Smooth muscle cell (in vitro differentiated cells): ENCODE results near the gene CAMSAP1. TPM values are rescaled to one million over a fixed set of nuclear protein-coding genes. Genes with fewer than 3 reads are reported as not detected.
"Not testable (repeated sequence)": the region's sequence is repeated elsewhere in the genome, so short reads cannot be mapped to it uniquely, and the experiment has no call there.

Experiments used
- DNase-seq: peaks from one replicate; lab custom pipeline; 2025; ENCODE audit not compliant: unreplicated experiment; lab: John Stamatoyannopoulos, UW
- H2AFZ ChIP-seq: fragments of 200-600 bp; sonication (generic); 2 replicates; pipeline ENCODE4 v1.6.0; 2016; ENCODE audit warnings: antibody characterized with exemption, low read depth, mild to moderate bottlenecking
- H3F3A ChIP-seq: fragments of 200-600 bp; sonication (generic); 2 replicates; pipeline ENCODE4 v1.6.0; 2017; ENCODE audit warnings: antibody characterized with exemption, low read depth
- H3K27ac ChIP-seq: fragments of 200-600 bp; sonication (generic); 2 replicates; pipeline ENCODE4 v1.5.1; 2016; ENCODE audit warnings: low read depth, mild to moderate bottlenecking
- H3K27me3 ChIP-seq: fragments of 200-600 bp; sonication (generic); 2 replicates; pipeline ENCODE4 v1.6.1; 2016; ENCODE audit warnings: low read depth, mild to moderate bottlenecking
- H3K36me3 ChIP-seq: fragments of 200-600 bp; sonication (generic); 2 replicates; pipeline ENCODE4 v1.5.1; 2016; ENCODE audit warnings: low read depth
- H3K4me1 ChIP-seq: fragments of 200-600 bp; sonication (generic); 2 replicates; pipeline ENCODE4 v1.5.1; 2016; ENCODE audit warnings: low read depth
- H3K4me2 ChIP-seq: fragments of 200-600 bp; sonication (generic); 2 replicates; pipeline ENCODE4 v1.6.0; 2016; ENCODE audit warnings: mild to moderate bottlenecking
- H3K4me3 ChIP-seq: fragments of 200-600 bp; sonication (generic); 2 replicates; pipeline ENCODE4 v1.5.1; 2016; ENCODE audit warnings: mild to moderate bottlenecking
- H3K79me2 ChIP-seq: fragments of 200-600 bp; sonication (generic); 2 replicates; pipeline ENCODE4 v1.6.0; 2016; ENCODE audit warnings: low read depth, mild to moderate bottlenecking
- H3K9ac ChIP-seq: fragments of 200-600 bp; sonication (generic); 2 replicates; pipeline ENCODE4 v1.6.0; 2016; ENCODE audit warnings: low read depth
- H3K9me3 ChIP-seq: fragments of 200-600 bp; sonication (generic); replicated peaks from 2 replicates; pipeline ENCODE4 v1.5.1; 2016; ENCODE audit warnings: low read depth
- H4K20me1 ChIP-seq: fragments of 200-600 bp; sonication (generic); 2 replicates; pipeline ENCODE4 v1.6.0; 2016; ENCODE audit warnings: low read depth
- CTCF ChIP-seq: fragments of 200-600 bp; sonication (generic); IDR thresholded peaks from 2 replicates; pipeline ENCODE4 v1.5.1; 2017; ENCODE audit warnings: borderline replicate concordance, mild to moderate bottlenecking, antibody characterized with exemption; ENCODE audit not compliant: insufficient read depth, poor library complexity, severe bottlenecking
- WGBS: methylation state at CpG from one replicate; pipeline ENCODE4 v1.1.7; 2016; ENCODE audit warnings: low lambda C conversion rate; 5-methylcytosine and 5-hydroxymethylcytosine counted together
- polyA plus RNA-seq: library from polyadenylated mRNA; unstranded; fragments of >200 nt; fragmentation: Nextera tagmentation; extraction: Ambion mirVana; gene quantifications from 2 replicates; pipeline ENCODE4 v1.2.1, GENCODE V29; 2016
- total RNA-seq: library from RNA; depleted of rRNA; stranded (reverse); fragments of >200 nt; gene quantifications from 2 replicates; pipeline ENCODE4 v1.2.3, GENCODE V29; 2014

Gene CAMSAP1
- total and polyA plus RNA-seq, 2 experiments from 2014 or later = 5.4 to 17.8 TPM

DNA sequence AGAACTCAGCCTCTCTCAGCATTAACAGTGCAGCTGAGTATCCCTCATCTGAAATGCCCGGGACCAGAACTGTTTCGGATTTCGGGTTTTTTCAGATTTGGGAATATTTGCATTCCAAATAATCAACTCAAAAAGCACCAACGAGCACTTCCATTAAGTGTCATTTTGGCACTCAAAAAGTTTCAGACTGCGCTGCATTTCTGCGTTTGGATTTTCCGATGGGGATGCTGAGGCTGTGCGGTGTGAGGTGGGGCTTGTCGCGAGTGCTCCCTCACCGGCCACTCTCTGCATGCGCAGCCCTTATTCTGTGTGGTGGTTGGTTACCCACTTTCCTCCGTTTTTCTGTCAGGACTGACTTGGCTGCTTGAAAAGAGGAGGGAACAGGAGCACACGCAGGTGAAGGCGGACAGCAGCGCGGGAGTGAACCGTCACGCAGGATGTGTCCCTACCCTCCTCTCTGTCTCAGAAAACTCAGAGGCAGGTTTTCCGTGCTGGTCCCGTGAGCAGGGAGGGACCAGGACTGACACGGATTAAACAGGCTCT is 45.4 kb upstream of the CAMSAP1 start:
- no peaks in the 10 kb centered on the region for H3F3A ChIP-seq
- H2AFZ ChIP-seq = no peak overlapping the region
- no peak for DNase-seq
- 89% methylated on average over 22 of the region's 22 CpGs for WGBS
- H3K4me1 ChIP-seq = peaks cover 9% of the 10 kb centered on the region
- H3K36me3 ChIP-seq = no peaks in the 10 kb centered on the region
- peaks cover 28% of the 10 kb centered on the region for H3K79me2 ChIP-seq
- no peak overlapping the region for H3K4me2 ChIP-seq
- peaks cover 30% of the 10 kb centered on the region for H4K20me1 ChIP-seq
- H3K4me3 ChIP-seq = no peak overlapping the region
- peak overlapping the region; percentile 80 for H3K27ac ChIP-seq
- no peak for TF ChIP-seq CTCF
- H3K9ac ChIP-seq = no peak overlapping the region
- H3K27me3 ChIP-seq = no peaks in the 10 kb centered on the region
- H3K9me3 ChIP-seq = no peaks in the 10 kb centered on the region

DNA sequence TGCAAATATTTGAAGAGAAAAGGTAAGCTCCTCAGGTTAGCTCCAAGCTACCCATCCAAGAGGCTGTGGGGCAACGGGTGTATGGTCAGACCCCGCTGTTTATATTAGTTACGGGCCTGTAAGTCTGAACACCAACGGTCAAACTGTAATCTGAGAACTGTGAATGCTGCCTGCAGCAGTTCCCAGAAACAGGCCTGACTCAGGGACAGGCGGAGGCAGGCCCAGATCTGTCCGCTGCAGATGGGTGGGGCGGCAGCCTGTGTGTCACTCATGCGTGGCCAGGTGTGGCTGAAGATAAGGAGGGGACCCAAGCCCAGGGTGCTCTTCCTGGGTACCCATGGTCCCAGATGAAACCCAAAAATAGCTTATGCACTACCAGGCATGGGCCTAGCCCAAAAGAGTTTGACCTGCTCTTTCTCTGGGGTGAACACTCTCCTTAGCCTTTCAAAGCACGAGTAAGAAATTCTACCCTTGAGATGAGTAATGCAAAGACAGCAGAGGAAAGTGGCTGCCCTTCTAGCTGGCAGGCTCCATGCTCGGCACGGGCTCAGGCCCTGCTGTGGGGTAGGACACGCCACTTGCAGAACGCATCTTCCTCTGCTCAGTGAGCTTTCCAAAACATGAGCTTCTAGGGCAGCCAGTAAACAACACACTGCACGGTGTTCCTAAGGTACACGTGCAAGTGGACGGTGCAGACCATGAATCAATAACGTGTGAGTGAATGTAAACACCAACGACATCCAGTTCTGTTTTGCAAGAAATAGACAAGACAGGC is 44.7 kb upstream of the CAMSAP1 start:
- Histone ChIP-seq H3K4me1 (peaks cover 9% of the 10 kb centered on the region), H3K27ac (peak overlapping the region; percentile 80), H3K4me3 (no peak overlapping the region), H3K79me2 (peaks cover 22% of the 10 kb centered on the region), H4K20me1 (peaks cover 24% of the 10 kb centered on the region), H3K27me3 (no peaks in the 10 kb centered on the region), H3K9ac (no peak overlapping the region), H3K36me3 (no peaks in the 10 kb centered on the region), H3K4me2 (peak overlapping the region; percentile 58), H3K9me3 (no peaks in the 10 kb centered on the region), H3F3A (no peaks in the 10 kb centered on the region), H2AFZ (no peak overlapping the region)
- 52% methylated on average over 18 of the region's 18 CpGs for WGBS
- TF ChIP-seq CTCF = no peak
- no peak for DNase-seq

DNA sequence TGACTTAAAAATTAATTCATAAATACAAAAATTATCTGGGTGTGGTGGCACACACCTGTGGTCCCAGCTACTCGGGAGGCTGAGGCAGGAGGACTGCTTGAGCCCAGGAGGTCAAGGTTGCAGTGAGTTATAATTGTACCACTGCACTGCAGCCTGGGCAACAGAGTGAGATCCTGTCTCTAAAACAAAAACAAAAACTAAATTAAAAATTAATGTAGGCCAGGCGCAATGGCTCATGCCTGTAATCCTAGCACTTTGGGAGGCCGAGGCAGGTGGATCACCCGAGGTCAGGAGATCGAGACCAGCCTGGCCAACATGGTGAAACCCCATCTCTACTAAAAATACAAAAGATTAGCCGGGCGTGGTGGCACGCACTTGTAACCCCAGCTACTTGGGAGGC is 44.0 kb upstream of the CAMSAP1 start:
- H3K9me3 ChIP-seq, H3F3A ChIP-seq: not testable (repeated sequence)
- WGBS = 97% methylated on average over 8 of the region's 8 CpGs

DNA sequence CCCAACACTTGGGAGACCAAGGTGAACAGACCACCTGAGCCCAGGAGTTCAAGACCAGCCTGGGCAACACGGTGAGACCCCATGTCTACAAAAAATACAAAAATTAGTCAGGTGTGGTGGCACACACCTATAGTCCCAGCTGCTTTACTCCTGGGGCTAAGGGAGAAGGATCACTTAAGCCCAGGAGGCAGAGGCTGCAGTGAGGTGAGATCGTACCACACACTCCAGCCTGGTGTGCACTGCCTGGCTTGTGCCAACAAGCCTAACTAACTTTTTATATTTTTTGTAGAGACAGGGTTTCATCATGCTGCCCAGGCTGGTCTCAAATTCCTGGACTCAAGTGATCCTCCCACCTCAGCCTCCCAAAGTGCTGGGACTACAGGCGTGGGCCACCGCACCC is 43.5 kb upstream of the CAMSAP1 start:
- Histone ChIP-seq H4K20me1 (peaks cover 11% of the 10 kb centered on the region), H3K79me2 (peaks cover 10% of the 10 kb centered on the region), H3K27ac (peak overlapping the region; percentile 80)
- H3K9me3 ChIP-seq, H3F3A ChIP-seq, H2AFZ ChIP-seq, H3K4me2 ChIP-seq, H3K36me3 ChIP-seq, H3K4me1 ChIP-seq, DNase-seq, H3K9ac ChIP-seq, H3K27me3 ChIP-seq, H3K4me3 ChIP-seq: not testable (repeated sequence)
- 94% methylated on average over 4 of the region's 4 CpGs for WGBS

More for the DNA sequence above, 44.0 kb upstream of the CAMSAP1 start:
- H3K9ac ChIP-seq, DNase-seq, H3K4me1 ChIP-seq, H3K36me3 ChIP-seq, H3K27me3 ChIP-seq, H2AFZ ChIP-seq, H3K4me3 ChIP-seq: not testable (repeated sequence)
- Histone ChIP-seq H4K20me1 (peaks cover 16% of the 10 kb centered on the region), H3K79me2 (peaks cover 15% of the 10 kb centered on the region), H3K27ac (peak overlapping the region; percentile 80), H3K4me2 (peak overlapping the region; percentile 58)
